Gastroesophageal sphincter (tissue), 3 donors: ENCODE data around the gene YKT6.

ENCODE experiments used
- POLR2A ChIP-seq, 2 donors: fragments of 450-650 bp; IDR thresholded peaks; one replicate each; pipeline ENCODE4 v1.6.1; 2017; ENCODE audit warnings: antibody characterized with exemption in 2 of 2, mild to moderate bottlenecking in 2 of 2, moderate library complexity in 1 of 2
- TF ChIP-seq, protein P1 (sequence below), 4 experiments: fragments of 200-600 bp in 2 of 4; fragments of 450-650 bp in 2 of 4; sonication (generic) in 1 of 4; IDR thresholded peaks; one replicate each; pipeline ENCODE4 v1.5.1; 2017 to 2019; ENCODE audit warnings: antibody characterized with exemption in 4 of 4, mild to moderate bottlenecking in 2 of 4, moderate library complexity in 2 of 4

DNA sequence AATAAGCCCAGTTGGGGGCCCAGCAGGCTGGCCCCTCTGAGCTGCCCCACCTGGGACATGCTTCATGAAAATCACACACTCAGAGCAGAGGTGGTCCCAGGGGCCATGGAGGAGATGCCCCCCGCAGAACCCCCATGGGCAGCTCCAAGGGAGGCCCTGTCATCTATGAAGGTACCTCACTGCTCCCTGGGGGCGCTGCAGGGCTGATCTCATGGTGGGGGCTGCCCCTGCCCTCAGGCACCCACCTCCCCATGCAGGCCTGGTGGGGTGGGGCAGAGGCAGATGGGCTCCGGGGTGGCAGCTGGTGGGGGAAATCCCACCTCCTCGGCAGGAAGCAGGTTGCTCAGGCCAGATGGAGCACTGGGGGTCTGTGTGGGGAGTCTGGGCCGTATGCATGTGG, 60.5 kb downstream of the YKT6 start:
- TF ChIP-seq, protein P1, sequence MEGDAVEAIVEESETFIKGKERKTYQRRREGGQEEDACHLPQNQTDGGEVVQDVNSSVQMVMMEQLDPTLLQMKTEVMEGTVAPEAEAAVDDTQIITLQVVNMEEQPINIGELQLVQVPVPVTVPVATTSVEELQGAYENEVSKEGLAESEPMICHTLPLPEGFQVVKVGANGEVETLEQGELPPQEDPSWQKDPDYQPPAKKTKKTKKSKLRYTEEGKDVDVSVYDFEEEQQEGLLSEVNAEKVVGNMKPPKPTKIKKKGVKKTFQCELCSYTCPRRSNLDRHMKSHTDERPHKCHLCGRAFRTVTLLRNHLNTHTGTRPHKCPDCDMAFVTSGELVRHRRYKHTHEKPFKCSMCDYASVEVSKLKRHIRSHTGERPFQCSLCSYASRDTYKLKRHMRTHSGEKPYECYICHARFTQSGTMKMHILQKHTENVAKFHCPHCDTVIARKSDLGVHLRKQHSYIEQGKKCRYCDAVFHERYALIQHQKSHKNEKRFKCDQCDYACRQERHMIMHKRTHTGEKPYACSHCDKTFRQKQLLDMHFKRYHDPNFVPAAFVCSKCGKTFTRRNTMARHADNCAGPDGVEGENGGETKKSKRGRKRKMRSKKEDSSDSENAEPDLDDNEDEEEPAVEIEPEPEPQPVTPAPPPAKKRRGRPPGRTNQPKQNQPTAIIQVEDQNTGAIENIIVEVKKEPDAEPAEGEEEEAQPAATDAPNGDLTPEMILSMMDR (IDR thresholded peaks at IDR 0.05) = no peak
- no peak for TF ChIP-seq POLR2A (IDR thresholded peaks at IDR 0.05)
